Epithelial cell of prostate (primary cell): ENCODE data around the gene CIDEC.

Source experiments
- DNase-seq: peaks from one replicate; pipeline ENCODE4 v3.0.0-alpha.2; 2011; ENCODE audit warnings: low read depth, low spot score
- H3K27ac ChIP-seq: fragments of 450-650 bp; 2 replicates; pipeline ENCODE4 v1.5.1; 2017; ENCODE audit warnings: mild to moderate bottlenecking

Gene CIDEC

DNA sequence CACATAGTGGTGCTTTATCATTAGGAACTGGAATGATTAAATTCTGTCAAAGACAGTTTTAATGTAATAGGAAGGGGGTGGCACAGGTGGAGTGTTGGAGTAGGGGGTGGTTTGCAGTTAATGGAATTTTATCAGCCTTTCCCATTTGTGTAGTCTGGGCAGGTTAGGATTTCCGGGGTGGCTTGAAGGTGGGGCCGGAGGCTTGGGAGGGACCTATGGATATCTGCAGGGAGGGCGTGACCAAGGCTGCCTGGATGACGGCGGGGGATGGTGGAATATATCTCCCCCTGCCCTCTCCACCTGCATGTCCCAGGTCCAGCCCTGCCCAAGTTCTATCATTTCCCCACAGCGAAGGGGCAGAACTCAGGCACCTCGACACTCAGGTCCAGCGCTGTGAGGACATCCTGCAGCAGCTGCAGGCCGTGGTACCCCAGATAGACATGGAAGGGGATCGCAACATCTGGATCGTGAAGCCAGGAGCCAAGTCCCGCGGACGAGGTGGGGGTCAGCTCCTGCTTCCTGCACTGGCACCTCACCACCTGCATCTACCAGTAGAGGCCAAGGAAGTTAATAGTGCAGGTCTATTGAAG is 54.5 kb downstream of the CIDEC start:
- DNase-seq = no peak
- H3K27ac ChIP-seq = no peak overlapping the region

GRCh38 chr3:9820946-9821345 is 59.1 kb downstream of the CIDEC start:
- no peak overlapping the region for H3K27ac ChIP-seq
- no peak for DNase-seq

DNA sequence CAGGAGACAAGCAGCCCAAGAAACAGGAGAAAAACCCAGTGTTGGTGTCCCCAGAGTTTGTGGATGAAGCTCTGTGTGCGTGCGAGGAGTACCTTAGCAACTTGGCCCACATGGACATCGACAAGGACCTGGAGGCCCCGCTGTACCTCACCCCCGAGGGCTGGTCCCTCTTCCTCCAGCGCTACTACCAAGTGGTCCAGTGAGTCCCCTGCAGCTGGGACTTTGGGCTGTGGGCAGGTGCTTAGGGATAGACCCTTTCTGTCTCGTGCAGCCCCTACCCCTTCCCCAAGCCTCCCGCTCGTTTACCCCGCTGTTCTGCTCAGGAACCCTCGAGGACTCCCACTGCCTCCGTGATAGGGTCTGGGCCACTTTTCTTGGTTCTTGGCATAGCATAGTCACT is 59.5 kb downstream of the CIDEC start:
- DNase-seq = no peak
- no peak overlapping the region for H3K27ac ChIP-seq

DNA sequence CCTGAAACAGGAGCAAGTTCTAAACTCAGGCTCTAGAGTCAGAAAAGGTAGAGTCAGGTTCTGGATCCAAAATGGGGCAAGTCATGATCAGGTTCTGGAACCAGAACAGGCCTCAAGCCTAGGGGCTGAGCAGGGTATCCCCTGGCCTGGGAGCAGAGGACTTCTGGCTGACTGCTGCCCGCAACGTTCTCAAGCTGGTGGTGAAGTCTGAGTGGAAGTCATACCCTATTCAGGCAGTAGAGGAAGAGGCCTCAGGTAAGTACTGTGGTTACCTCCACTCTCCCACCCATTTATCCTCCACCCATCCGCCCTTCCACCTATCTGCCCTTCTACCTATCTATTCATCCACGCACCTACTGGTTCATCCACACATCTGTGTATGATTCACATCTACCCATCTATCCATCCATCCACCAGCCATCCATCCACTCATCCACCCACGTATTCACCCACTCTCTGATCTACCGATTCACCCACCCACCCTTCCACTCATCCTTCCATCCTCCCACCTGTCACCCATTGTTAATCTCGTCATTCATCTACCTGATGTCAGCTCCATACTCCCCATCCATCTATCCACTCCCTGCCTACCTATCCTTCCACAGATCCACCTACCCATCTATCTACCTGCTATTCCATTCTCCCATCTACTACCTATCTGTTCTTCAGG is 61.3 kb downstream of the CIDEC start:
- no peak for DNase-seq
- no peak overlapping the region for H3K27ac ChIP-seq

DNA sequence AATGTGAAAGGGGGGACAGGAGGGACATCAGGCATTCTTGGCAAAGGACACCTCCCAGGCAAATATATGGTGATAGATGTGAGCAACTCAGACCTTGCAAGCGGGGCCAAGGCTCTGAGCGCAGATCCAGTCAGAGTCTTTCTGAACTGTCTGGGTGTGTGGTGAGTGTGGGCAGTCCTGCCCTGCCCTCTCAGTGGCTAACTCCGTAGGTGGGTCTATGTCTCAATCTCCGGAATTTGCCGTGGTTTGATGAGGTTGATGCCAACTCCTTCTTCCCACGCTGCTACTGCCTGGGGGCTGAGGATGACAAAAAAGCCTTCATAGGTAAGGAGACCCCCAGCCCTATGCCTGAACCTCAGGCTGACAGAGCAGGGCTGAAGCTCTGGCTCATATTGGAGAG is 62.6 kb downstream of the CIDEC start:
- H3K27ac ChIP-seq = no peak overlapping the region
- no peak for DNase-seq
